Lower leg skin (tissue), 3 donors: ENCODE data around the gene AMBRA1.

Experiments used
- CTCF ChIP-seq, 3 donors: fragments of 450-650 bp; IDR thresholded peaks; one replicate each; pipeline ENCODE4 v1.5.1; 2016; ENCODE audit warnings: antibody characterized with exemption in 3 of 3, mild to moderate bottlenecking in 3 of 3, moderate library complexity in 2 of 3
- POLR2A ChIP-seq, 2 donors: fragments of 450-650 bp; IDR thresholded peaks; one replicate each; pipeline ENCODE4 v1.6.1; 2016 to 2017; ENCODE audit warnings: antibody characterized with exemption in 2 of 2, mild to moderate bottlenecking in 1 of 2, moderate library complexity in 1 of 2

GRCh38 chr11:46555267-46556054 lies 38.4 kb downstream of the AMBRA1 start:
- no peak for TF ChIP-seq CTCF (IDR thresholded peaks at IDR 0.05)
- TF ChIP-seq POLR2A (IDR thresholded peaks at IDR 0.05) = no peak
